Activated CD8-positive, alpha-beta memory T cell treated with anti-CD3 and anti-CD28 coated beads, Interleukin-2, amount 10 ng/mL, durations not matched to agents 7 days and 5 days (primary cell): ENCODE results near the gene CCNJ. TPM values are rescaled to one million over a fixed set of nuclear protein-coding genes. Genes with fewer than 3 reads are reported as not detected.
"Not testable (repeated sequence)": the region's sequence is repeated elsewhere in the genome, so short reads cannot be mapped to it uniquely, and the experiment has no call there.

Experiments
- ATAC-seq: fragments of 150-1000 bp; cut with Tn5 transposase; one replicate; pipeline ENCODE4 v1.10.0; 2021; ENCODE audit warnings: moderate library complexity
- CTCF ChIA-PET: fragments of 350-600 bp; sonication (Branson Sonifier 250); formaldehyde crosslinking; loops from one replicate; lab custom pipeline; 2021; ENCODE audit warnings: antibody characterized with exemption; lab: Charles Lee
- DNase-seq: peaks from one replicate; pipeline ENCODE4 v3.0.0-alpha.2; 2020
- H3K27ac Mint-ChIP-seq: one replicate; pipeline ENCODE4 v1.8.0; 2021; ENCODE audit warnings: mild to moderate bottlenecking, mixed read lengths
- H3K27me3 Mint-ChIP-seq: one replicate; pipeline ENCODE4 v1.8.0; 2021; ENCODE audit warnings: mixed read lengths
- H3K36me3 Mint-ChIP-seq: one replicate; pipeline ENCODE4 v1.8.0; 2021; ENCODE audit warnings: mild to moderate bottlenecking, mixed read lengths
- H3K4me1 Mint-ChIP-seq: one replicate; pipeline ENCODE4 v1.8.0; 2021; ENCODE audit warnings: mixed read lengths
- H3K4me3 Mint-ChIP-seq: one replicate; pipeline ENCODE4 v1.8.0; 2021; ENCODE audit warnings: mild to moderate bottlenecking, moderate library complexity, mixed read lengths
- H3K9me3 Mint-ChIP-seq: one replicate; pipeline ENCODE4 v1.8.0; 2022; ENCODE audit warnings: low read depth, mixed read lengths
- total RNA-seq, 2 experiments: library from RNA; stranded (reverse); gene quantifications; one replicate each; pipeline ENCODE4 v1.2.3, GENCODE V29; 2021

The CCNJ gene
- total RNA-seq, 2 experiments from 2014 or later: 4.8 to 7.6 TPM

DNA sequence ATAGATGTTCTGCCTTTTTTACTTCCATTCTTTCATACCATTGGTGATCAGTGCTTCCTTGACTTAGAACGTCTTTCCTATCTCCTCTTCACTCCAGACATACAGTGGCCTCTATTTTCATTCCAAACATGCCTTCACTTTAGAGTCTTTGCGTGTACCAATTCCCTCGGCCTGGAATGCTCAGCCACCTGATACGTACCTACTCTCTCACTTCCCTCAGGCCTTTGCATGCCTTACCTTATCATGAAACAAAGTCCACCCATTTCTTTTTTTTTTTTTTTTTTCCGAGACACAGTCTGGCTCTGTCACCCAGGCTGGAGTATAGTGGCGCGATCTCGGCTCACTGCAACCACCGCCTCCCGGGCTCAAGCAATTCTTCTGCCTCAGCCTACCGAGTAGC is 2.2 kb upstream of the CCNJ start:
- Mint-ChIP-seq H3K27me3 (peaks cover 13% of the 10 kb centered on the region), H3K4me1 (peaks cover 23% of the 10 kb centered on the region), H3K36me3 (peaks cover 5% of the 10 kb centered on the region), H3K4me3 (no peak overlapping the region), H3K9me3 (no peaks in the 10 kb centered on the region), H3K27ac (no peak overlapping the region)
- DNase-seq (no peak), ATAC-seq (no peak)
- CTCF ChIA-PET: no interaction called here

GRCh38 chr10:96043893-96044715 is 721 bp downstream of the CCNJ start:
- Mint-ChIP-seq H3K27ac (peak overlapping the region; percentile 81), H3K9me3 (no peaks in the 10 kb centered on the region), H3K4me3 (peak overlapping the region; percentile 89), H3K36me3 (peaks cover 12% of the 10 kb centered on the region), H3K4me1 (peaks cover 47% of the 10 kb centered on the region), H3K27me3 (no peaks in the 10 kb centered on the region)
- CTCF ChIA-PET: interaction anchor here (1.0 kb wide), 2 partner anchors 16 to 331 kb away, joined by 3 read pairs; no protein-coding TSS in a partner anchor
- ATAC-seq: peak; percentile 48
- DNase-seq: peak; percentile 66

DNA sequence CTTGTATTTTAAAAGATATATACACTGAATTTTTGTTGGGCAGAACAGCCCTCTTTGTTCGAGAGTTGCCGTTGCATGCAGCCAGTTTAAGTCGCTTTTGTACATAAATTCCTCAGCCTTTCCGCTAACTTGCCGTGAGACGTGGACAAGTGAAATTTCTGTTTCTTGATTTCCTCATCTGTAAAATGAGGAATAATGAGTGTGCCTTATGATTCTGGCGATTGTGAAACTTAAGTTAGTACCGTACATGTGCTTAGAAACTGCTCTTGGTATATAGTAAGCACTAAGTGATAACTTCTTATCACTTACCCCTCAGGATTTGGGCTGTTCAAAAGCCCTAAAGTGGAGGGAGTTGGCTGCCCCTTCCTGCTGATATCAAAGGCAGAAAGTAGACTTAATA is 1.4 kb downstream of the CCNJ start:
- Mint-ChIP-seq H3K4me1 (peaks cover 49% of the 10 kb centered on the region), H3K4me3 (peak overlapping the region; percentile 89), H3K9me3 (no peaks in the 10 kb centered on the region), H3K27me3 (no peaks in the 10 kb centered on the region), H3K27ac (peak overlapping the region; percentile 38), H3K36me3 (peaks cover 12% of the 10 kb centered on the region)
- no peak for DNase-seq
- ATAC-seq: no peak
- CTCF ChIA-PET: no interaction called here

DNA sequence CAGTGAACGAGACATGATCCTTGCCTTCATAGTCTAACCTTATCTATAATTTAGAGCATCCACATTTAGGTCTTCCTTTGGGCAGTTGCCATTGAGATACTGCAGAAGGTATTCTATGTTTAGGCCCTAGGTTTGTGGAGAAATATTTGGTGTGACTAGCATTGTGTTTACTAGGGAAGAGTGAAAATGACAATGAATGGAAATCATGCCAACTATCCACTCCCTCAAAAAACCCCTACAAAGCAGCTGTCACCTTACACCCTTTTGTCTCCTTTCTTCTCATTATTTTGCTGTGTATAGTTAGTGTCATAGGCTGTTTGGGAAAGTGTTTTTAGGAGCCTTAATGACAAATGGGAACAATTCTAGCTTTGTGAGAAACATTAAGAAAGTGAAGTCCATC is 3.2 kb downstream of the CCNJ start:
- no peak overlapping the region for H3K27ac Mint-ChIP-seq
- H3K4me3 Mint-ChIP-seq: no peak overlapping the region
- DNase-seq (no peak), ATAC-seq (no peak)
- peaks cover 18% of the 10 kb centered on the region for H3K36me3 Mint-ChIP-seq
- H3K4me1 Mint-ChIP-seq: peaks cover 49% of the 10 kb centered on the region
- CTCF ChIA-PET: interaction anchor here (0.8 to 1.3 kb wide), 4 partner anchors 9 to 247 kb away, joined by 3 read pairs; no protein-coding TSS in a partner anchor
- no peaks in the 10 kb centered on the region for H3K9me3 Mint-ChIP-seq
- no peaks in the 10 kb centered on the region for H3K27me3 Mint-ChIP-seq

DNA sequence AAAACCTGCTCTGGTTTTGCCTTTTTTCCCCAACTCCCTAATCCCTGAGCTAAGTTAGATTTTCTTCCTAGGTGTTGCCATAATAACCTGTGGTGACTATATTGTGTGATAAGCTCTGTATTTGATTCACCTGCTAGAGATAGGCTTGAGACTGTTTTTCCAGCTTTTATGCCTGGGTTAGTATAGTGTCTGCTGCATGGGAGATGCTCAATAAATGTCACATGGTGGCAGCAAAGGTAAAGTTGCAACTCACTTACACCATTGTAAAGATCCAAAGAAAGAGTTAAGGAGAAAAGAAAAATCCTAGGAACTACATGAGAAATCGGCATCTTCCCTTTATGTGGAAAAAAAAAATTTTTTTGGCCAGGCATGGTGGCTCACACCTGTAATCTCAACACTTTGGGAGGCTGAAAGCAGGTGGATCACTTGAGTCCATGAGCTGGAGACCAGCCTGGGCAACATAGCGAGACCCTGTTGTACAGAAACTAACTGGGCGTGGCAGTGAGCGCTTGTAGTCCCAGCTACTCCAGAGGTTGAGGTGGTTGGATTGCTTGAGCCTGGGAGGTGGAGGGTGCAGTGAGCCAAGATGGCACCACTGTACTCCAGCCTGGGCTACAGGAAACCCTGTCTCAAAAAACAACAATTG is 3.7 kb downstream of the CCNJ start:
- H3K36me3 Mint-ChIP-seq: peaks cover 23% of the 10 kb centered on the region

GRCh38 chr10:96047925-96048324 is 4.5 kb downstream of the CCNJ start:
- H3K27me3 Mint-ChIP-seq, H3K4me3 Mint-ChIP-seq, ATAC-seq, H3K27ac Mint-ChIP-seq, H3K9me3 Mint-ChIP-seq, DNase-seq: not testable (repeated sequence)
- CTCF ChIA-PET: interaction anchor here (1.3 kb wide), 2 partner anchors 182 to 246 kb away, joined by 3 read pairs; no protein-coding TSS in a partner anchor
- Mint-ChIP-seq H3K4me1 (peaks cover 49% of the 10 kb centered on the region), H3K36me3 (peaks cover 29% of the 10 kb centered on the region)

More for the DNA sequence above, 3.7 kb downstream of the CCNJ start:
- Mint-ChIP-seq H3K4me3 (no peak overlapping the region), H3K27me3 (no peaks in the 10 kb centered on the region), H3K9me3 (no peaks in the 10 kb centered on the region), H3K27ac (no peak overlapping the region), H3K4me1 (peaks cover 53% of the 10 kb centered on the region)
- no peak for DNase-seq
- no peak for ATAC-seq
- CTCF ChIA-PET: interaction anchor here (0.8 to 1.3 kb wide), 4 partner anchors 8 to 247 kb away, joined by 3 read pairs; no protein-coding TSS in a partner anchor

GRCh38 chr10:96049340-96049739 is 6.0 kb downstream of the CCNJ start:
- no peaks in the 10 kb centered on the region for H3K27me3 Mint-ChIP-seq
- no peak overlapping the region for H3K4me3 Mint-ChIP-seq
- DNase-seq: no peak
- H3K9me3 Mint-ChIP-seq: no peaks in the 10 kb centered on the region
- H3K27ac Mint-ChIP-seq: no peak overlapping the region
- CTCF ChIA-PET: no interaction called here
- ATAC-seq: no peak
- peaks cover 36% of the 10 kb centered on the region for H3K36me3 Mint-ChIP-seq
- H3K4me1 Mint-ChIP-seq: peaks cover 52% of the 10 kb centered on the region

DNA sequence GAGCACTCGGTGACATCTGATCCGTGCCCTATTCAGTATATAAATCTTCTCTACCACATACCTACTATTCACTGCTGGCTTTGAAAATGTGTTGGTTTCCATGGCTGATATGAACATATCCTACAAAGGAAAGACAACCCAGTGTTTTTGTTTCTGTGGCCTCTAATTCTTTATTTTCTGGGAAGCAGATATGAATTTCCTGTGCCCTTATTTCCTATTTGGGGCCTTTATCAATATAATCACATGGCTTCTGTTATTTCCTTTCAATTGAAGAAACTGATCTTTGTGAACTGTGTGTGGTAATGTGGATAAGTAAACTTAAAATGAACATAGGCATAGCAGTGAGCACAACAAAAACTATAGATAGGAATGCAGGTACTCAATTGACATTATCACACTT is 10.6 kb downstream of the CCNJ start:
- Mint-ChIP-seq H3K9me3 (no peaks in the 10 kb centered on the region), H3K4me1 (peaks cover 16% of the 10 kb centered on the region), H3K4me3 (no peak overlapping the region), H3K27me3 (no peaks in the 10 kb centered on the region), H3K36me3 (peaks cover 55% of the 10 kb centered on the region), H3K27ac (no peak overlapping the region)
- CTCF ChIA-PET: no interaction called here
- ATAC-seq: no peak
- DNase-seq: no peak

- ATAC-seq (no peak), DNase-seq (no peak)
- CTCF ChIA-PET: no interaction called here
- Mint-ChIP-seq H3K27ac (no peak overlapping the region), H3K27me3 (no peaks in the 10 kb centered on the region), H3K4me3 (no peak overlapping the region), H3K4me1 (peaks cover 14% of the 10 kb centered on the region), H3K9me3 (no peaks in the 10 kb centered on the region), H3K36me3 (peaks cover 61% of the 10 kb centered on the region)
Observed at GRCh38 chr10:96056787-96057186, 13.4 kb downstream of the CCNJ start.

GRCh38 chr10:96061232-96061631 is 17.8 kb downstream of the CCNJ start:
- Mint-ChIP-seq H3K27me3 (no peaks in the 10 kb centered on the region), H3K9me3 (peaks cover 4% of the 10 kb centered on the region), H3K4me3 (no peak overlapping the region), H3K4me1 (peaks cover 40% of the 10 kb centered on the region), H3K36me3 (peaks cover 66% of the 10 kb centered on the region), H3K27ac (no peak overlapping the region)
- DNase-seq (no peak), ATAC-seq (no peak)
- CTCF ChIA-PET: interaction anchor here (1.2 to 1.6 kb wide), 4 partner anchors 11 to 44 kb away, joined by 3 to 7 read pairs (median 3); no protein-coding TSS in a partner anchor

DNA sequence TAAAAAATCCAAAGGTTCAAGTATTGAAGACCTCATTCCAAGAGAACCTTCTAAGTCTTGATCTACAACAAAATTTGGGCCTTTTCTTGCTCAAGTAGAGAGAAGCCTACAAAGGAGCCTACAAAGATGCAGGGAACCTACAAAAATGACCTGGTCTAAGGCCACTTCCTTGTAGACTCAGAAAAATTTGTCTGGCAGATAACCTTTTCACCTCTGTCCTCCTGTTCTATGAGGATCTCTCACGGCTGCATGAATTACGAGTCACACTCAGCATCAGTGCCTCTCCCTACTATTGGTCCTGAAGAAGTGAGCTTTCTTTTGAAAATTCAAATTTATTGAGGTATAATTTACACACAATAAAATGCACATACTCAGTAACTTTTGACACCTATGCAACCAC is 29.3 kb downstream of the CCNJ start:
- Mint-ChIP-seq H3K27ac (no peak overlapping the region), H3K27me3 (no peaks in the 10 kb centered on the region), H3K9me3 (no peaks in the 10 kb centered on the region), H3K4me1 (peaks cover 42% of the 10 kb centered on the region), H3K36me3 (peaks cover 16% of the 10 kb centered on the region), H3K4me3 (no peak overlapping the region)
- CTCF ChIA-PET: interaction anchor here (0.8 kb wide), 1 partner anchor 12 kb away, joined by 3 read pairs; no protein-coding TSS in a partner anchor
- no peak for ATAC-seq
- no peak for DNase-seq

GRCh38 chr10:96073722-96074121 is 30.3 kb downstream of the CCNJ start:
- Mint-ChIP-seq H3K27ac (peak overlapping the region; percentile 30), H3K36me3 (peaks cover 19% of the 10 kb centered on the region), H3K4me3 (no peak overlapping the region), H3K27me3 (no peaks in the 10 kb centered on the region), H3K4me1 (peaks cover 42% of the 10 kb centered on the region), H3K9me3 (no peaks in the 10 kb centered on the region)
- DNase-seq (peak; percentile 49), ATAC-seq (peak; percentile 95)
- CTCF ChIA-PET: interaction anchor here (1.1 kb wide), 1 partner anchor 10 kb away, joined by 4 read pairs; no protein-coding TSS in a partner anchor

- no peak for DNase-seq
- no peak overlapping the region for H3K27ac Mint-ChIP-seq
- peaks cover 24% of the 10 kb centered on the region for H3K36me3 Mint-ChIP-seq
- peaks cover 49% of the 10 kb centered on the region for H3K4me1 Mint-ChIP-seq
- no peaks in the 10 kb centered on the region for H3K27me3 Mint-ChIP-seq
- no peak for ATAC-seq
- no peak overlapping the region for H3K4me3 Mint-ChIP-seq
- no peaks in the 10 kb centered on the region for H3K9me3 Mint-ChIP-seq
- CTCF ChIA-PET: interaction anchor here (2.2 kb wide), 1 partner anchor 14 kb away, joined by 7 read pairs; no protein-coding TSS in a partner anchor
Observed at GRCh38 chr10:96074776-96075175, 31.4 kb downstream of the CCNJ start.
